Measurements from ENCODE around the gene ARHGEF3.

- TF ChIP-seq CTCF (IDR thresholded peaks at IDR 0.05; ENCODE audit: low read length) (no peak), EZH2phosphoT487 (IDR thresholded peaks at IDR 0.05; ENCODE audit: low read length) (no peak)
Observed at GRCh38 chr3:56775838-56776555, 25.8 kb downstream of the ARHGEF3 start.

All from MM.1S (cell line).